Hypothalamus (tissue), 51 donors: Measurements from ENCODE around the gene SARDH.

ENCODE experiments used
- DNase-seq, 51 donors: peaks; one replicate each; lab custom pipeline; 2025; lab: John Stamatoyannopoulos, UW

The SARDH gene

DNA sequence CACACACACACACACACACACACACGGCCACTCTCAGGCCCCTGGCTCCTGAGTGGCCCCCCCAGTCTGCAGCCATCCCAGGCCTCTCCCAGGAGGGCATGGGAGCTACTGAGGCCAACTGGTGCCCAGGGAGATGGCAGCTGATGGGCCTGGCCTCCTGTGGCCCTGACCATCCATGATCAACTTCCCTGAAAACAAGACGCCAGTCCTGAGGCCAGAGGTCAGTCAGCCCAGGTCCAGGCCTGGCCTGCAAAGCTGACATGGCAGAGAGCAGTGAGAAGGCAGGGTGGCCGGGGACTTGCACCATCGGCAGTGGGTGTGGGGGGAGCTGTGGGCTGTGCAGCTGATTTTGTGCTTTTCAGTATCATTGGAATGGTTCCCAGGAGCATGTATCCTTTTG is 47.0 kb downstream of the SARDH start:
- DNase-seq = no peak

DNA sequence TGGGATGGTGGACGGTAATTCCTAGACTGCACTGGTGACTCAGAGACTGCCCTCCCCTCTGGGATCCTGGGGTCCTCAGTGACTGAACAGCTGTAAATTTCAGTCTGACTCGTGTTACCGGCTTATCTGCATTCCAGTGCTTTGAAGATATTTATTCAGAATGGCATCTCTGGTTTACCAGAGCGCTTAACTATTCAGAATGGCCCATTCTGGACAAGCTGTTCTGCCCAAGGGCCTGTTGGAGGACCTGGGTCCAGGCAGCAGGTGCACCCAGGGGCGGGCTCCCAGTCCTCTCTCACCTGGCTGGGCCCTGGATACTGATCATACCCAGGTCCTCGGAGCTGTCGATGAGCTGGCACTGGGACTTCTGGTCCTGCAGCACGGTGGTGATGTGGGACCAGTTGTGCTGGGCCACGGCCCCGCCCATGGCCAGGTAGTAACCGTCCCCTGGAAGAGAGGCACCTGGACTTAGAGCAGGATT is 48.0 kb downstream of the SARDH start:
- DNase-seq = no peak

DNA sequence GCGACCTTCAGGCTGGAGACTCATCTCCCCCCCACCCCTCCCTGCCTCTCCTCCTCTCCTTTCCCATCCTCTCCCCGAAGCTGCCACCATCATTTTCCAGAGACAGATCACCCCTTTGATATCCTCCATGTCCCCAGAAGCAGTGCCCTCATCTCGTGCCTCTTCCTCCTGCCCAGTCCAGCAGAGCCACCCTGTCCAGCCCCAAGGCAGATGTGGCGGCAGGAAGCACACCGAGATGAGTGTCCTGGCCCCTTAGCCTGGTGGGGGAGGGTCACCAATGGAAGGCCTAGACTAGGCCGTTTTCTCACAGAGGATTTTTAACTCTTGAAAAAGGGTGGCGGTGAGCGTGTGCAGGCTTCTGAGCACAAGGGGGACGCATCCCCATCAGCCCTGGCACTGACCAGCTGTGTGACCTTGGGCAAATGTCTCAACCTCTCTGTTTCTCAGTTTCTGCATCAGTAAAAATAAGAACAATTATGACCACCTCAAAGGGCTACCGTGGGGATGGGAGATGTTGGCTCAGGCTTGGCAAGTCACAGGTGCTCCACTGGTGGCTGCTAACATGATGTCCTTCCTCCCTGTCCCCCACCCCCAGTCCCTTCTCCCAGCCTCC is 48.9 kb downstream of the SARDH start:
- no peak for DNase-seq

DNA sequence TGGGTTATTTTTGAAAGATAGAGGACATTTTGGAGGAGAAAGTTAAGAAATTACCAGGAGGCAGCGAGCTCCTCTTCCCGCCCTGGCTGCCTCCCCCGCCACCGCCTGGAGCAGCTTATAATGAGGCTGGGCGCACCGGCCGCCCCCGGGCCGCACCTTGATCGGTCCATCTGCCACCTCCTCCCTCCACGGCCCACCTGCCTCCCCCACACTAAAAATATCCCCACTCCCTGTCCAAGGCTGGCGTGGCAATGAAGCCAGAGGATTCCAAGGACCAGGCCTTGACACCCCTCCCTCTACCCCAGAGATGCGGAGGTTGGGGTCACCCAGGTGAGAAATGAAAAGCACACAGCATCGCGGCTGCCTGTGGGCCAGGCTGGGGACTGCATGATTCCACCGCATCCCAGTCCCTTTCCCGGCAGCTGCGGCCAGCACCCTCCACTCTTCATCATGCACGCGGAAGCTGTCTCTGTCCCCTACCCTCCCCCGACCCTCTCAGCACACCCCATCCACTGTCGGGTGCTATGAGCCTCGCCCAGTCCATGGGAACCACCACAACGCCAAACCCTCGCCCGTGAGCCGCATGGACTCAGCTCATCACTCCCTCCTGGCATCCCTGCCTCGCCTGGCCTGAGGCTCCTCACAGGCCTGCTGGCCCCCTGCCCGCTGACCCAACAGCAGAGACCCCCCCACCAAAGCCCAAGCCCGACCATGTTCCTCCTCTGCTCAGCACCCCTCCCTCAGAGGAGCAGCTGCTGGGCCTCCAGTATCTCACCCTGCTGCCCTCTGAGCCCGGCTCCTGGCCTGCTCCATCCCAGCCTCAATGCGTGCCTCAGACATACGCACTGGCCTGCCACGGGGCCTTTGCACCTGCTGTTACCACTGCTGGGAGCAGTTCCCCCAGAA is 50.0 kb downstream of the SARDH start:
- DNase-seq = no peak

DNA sequence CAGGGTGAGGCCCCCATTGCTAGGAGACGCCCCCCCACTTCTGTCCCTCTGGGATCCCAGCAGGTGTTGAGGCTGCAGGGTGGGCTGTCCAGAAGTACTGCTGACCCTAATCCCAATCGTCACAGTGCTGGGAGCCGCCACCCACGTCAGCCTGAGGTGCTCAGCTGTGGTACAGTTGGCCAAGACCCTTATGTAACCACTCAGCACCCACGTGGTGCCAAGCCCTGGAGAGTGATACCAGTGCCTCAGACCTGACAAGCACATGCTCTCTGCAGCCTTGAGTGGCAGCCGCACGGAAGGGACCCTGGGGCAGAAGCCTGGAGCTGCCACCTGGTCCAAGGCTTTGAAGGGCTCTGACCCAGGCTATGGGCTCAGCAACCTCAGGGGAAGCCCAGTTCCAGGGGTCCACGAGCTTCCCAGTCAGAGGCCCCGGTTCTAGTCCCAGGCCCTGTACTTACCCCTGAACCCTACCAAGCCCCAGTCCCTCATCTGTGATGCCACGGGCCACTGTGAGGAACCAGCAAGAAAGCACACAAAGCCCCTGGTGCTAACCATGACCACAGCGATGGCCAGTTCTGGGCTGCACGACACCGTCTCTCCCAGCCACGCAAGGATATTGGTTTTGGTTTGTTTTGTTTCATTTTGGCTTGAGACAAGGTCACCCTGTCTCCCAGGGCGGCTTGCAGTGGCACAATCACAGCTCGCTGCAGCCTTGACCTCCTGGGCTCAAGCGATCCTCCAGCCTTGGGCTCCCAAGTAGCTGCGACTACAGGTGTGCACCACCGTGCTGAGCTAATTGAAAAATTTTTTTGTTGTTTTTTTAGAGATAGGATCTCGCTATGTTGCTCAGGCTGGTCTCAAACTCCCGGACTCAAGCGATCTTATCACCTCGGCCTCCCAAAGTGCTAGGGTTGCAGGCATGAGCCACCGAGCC is 51.2 kb downstream of the SARDH start:
- DNase-seq = peak in 16 of 51 donors; percentile 13 to 66 (median 30)

DNA sequence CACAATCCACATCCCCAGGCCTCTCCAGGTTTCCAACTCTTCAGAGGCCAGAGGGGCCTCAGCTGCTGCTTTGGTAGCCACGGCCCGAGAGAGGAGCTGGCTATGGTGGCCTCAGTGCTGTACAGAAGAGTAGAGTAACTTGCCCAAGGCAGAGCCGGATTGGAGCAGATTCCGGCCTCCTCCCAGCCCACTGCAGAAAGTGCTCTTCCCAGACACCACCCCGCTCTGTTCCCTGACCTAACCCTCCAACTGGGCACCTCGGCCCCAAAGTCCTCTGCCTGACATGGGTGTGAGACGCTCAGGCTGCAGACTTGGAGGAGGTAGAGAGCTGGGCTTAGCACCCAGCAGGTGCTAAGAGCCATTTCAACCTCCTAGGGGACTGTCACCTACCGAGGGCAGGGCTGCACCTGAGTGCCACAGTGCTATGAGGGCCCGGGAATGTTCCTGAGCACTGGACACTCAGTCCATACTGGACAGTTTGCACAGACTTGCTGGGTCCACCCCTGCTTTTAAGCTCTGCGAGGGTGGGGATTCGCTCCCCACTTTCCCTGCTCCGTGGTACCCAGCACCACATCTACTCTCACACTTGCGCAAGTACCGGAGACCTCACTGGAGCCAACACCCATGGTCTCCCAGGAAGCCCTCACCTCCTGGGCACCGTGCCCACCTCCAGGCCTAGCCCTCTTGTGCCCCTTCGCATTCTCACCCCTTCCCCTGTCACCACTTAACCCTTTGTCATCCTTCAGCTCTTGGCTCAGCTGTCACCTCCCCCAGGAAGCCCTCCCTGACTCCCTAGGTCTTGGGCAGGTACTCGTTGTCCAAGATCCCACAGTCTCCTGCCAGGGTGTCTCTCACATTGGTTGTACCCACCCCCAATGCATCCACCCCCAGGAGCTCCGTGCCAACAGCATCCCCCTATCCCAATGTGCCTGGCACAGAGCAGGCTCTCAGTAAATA is 52.2 kb downstream of the SARDH start:
- DNase-seq = no peak

DNA sequence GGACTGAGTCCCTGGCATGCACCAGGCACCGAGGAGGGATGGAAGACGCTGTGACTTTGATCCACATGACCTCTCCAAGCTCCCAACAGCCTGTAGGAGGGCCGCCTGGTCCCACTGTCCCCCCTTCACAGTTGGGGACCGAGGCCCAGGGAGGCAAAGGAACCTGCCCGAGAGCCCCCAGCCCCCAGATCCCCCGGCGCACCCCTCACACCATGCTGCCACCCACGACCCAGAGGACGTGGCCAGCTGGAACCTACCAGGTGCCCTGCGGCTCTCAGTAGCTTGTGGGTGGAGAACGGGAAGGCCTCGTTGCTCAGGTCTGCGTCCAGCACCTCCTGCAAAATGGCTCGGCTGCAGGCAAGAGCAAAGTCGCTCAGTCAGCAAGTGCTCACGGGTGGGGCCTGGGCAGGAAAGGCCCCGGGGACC is 53.2 kb downstream of the SARDH start:
- DNase-seq = no peak

DNA sequence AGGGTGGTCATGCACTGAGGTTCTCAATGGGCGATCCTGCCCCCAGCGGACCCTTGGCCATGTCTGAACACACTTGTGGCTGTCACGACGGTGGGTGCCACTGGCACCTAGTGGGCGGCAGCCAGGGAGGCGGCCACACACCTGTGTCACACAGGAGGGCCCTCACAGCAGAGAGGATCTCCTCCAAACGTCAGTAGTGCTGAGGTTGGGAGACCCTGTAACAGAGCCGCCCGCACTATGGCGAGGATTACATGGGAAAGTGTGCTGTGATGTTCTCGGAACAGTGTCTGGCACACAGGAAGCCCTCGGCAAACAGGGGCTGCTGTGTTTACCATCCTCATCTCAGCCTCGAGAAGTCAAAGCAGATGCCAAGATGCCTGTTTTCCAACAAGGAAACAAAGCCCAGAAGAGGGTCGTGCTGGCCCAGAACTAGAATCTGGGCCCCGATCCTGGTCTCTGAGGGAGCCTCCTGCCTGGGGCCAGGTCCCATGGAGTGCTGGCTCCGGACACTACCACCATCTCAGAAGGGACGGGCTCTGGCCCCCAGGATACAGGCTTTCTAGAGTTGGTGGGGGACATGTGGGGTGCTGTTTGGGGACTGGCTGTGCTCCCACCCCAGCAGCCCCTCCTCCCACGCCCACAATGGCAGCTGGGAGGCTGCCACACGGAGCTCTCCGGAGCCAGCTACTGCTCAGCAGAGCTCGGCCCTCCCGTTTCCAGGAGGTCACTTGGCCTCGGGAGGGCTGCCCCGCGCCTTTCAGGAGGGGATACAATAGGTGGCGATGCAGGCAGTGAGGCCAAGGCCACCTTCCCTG is 53.8 kb downstream of the SARDH start:
- DNase-seq = peak in 38 of 51 donors; percentile 26 to 96 (median 66)

DNA sequence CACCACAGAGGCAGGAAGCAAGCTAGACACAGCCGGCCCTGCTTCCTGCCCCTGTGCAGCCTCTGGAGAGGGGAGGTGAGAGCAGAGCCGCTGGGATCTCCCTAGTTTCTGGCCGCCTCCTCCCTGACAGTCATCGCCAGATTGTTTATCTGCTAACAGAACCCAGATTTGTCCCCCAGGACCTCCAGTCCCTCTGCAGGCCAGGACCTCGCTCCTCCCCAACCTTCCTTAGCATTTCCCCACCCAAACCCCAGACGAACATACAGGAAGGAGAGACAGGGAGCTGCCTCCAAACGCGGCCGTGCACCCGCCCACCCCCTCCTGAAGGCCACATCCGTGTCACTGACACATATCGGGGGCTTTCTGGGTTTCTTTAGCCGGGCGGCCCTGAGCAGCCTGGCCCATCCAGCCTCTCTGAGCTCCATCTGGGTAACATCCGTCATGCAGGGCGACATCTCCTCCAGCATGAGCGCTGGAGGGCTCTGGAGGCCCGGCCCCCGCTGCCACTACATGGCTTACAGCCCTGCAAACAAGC is 54.5 kb downstream of the SARDH start:
- DNase-seq = no peak

DNA sequence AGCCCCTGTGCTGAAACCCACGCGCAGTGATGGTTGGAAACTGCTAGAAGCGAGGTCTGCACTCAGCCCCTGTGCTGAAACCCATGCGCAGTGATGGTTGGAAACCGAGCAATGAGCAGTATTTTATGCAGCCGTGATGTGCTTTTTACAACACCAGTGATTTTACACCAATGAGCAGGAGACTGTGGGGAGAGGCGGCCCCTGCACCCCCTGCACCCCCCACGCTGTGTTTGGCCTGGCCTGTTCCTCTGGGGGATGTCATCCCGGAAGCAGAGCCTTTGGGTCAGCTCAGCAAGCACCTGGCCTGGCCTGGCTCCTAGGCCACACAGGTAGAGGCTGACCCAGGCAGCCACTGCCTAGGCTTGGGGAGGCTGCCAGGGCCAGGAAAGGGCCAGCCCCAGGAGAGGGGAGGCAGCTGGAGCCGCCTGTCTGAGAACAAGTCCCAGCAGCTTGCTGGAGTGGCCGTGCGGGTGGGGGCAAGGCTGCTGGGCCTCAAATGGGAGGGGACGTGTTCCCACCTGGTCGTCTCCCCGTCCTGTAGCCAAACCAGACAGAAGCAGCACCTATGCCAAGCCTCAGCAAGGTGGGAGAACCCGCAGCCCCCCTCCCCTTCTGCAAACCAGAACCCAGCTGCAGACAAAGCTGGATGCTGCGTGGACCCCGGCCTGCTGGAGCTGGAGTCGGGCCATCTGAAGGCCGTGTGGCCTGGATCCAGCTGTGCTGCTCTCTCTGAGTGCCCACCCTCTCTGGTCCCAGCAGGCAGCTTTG is 55.1 kb downstream of the SARDH start:
- DNase-seq = no peak

DNA sequence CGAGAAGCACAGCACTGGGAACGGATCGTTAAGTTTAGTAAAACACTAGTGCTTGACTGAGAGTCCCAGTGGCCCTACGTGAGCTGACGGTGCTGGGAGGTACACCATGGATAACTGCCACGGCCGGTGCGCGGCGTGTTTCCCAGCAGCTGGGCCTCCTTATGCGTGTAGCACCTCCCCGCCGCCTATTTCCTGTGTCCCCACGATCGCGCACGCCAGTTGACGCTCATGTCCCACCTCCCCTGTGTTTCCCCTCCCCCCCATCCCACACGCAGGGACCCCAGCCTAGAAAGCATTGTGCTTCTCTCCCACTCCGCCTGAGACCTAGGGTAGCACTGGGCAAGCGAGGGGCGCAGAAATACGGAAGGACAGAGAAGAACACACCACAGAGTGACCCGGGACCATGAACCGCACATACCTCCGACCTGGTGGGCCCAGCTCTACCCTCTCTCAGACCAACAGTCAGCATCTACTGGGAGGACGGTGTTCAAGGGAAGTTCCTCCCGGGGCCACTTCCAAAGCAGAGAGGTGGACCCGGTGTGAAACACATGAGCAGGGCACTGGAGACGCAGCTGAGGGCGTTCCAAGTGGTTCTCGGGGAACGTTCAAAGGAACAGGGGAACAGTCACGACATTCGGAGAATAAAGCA is 56.4 kb downstream of the SARDH start:
- DNase-seq = no peak

DNA sequence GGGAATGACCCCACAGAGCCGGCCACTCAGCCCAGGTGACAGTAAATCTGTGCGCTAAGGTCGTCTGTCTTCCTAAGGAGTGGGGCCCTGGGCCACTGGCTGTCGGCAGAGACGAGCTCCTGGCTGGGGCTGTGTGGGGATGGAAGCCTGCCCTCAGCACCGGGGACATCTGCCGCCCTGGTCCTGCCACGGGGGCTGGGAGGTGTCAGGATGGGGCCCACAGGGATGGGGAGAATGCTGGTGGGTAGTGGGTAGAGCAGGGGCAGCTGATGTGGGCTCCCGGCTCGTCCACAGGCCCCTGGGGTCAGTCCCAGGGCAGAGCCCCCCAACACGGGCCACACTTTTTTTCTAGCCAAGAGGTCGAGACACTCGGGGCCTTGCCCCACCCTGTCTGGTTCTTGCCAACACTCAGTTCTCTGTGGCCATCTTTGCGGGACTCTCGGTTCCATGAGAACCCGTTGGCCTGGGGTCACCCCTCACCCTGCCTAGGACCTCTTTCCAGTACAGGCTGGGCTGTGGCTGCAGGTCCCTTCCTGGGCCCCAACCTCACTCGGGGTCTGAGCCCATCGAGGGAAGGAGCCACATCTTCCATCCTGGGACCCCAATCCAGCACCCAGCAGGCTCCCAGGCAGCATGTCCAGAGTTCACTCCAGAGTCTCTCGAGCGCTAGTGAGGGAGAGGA is 57.0 kb downstream of the SARDH start:
- DNase-seq = no peak

DNA sequence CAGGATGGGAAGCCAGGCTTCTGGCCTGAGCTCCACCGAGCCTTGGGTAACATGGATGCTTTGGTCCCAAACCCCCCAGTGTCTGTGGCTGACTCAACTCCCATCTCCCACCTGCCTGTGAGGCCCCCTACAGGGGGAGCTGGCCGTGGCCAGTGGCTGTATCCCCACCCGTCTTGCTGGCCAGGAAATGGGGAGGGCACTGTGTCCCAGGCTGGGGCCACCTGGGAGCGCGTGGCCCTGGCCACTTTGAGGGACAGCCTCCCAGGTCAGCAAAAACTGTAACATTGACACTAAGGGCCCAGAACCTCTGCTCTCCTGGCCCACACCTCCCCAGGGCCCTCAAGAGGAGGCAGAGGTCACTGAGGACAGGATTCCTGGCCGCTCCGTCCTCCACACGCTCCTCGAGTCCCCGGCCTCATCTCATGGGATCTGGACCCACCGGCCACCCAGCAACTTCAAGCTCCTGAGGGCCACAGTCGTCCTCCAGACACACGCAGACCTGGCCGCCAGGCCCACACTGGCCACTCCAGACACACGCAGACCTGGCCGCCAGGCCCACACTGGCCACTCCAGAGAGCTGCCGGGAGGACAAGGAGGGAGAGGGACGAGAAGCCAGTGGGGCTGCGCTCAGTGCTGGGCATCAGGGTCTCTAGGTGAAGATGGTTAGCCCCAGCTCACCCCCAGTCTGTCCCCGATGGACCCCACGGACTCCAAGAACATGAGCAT is 57.7 kb downstream of the SARDH start:
- no peak for DNase-seq

DNA sequence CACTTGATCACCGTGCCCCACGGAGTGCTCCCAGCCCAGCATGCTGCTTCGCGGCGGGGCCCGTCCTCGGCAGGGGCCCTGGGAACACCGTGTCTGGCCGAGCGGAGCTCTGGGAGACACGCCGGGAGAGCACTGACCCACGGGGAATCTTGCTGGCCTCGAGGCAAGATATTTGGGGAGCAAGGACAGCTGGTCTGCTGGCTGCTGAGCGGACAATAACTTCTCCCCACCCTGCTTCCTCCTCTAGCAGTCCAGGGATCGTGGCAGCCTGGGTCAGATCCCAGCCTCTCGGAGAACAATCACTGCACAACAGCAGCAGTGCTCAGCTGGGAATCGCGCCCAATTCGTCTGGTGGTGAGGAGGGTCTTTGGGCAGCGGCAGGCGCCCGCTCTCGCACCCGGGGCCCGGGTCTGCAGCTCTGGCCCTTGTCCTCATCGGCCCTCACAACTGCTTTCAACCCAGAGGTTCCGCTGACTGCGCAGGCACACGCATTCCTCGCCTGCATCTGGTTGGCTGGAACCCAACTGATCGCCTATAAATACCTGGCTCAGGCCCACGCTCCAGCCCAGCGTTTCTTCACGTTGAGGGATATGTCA is 58.6 kb downstream of the SARDH start:
- DNase-seq = peak in 2 of 51 donors; percentile 34 to 36

DNA sequence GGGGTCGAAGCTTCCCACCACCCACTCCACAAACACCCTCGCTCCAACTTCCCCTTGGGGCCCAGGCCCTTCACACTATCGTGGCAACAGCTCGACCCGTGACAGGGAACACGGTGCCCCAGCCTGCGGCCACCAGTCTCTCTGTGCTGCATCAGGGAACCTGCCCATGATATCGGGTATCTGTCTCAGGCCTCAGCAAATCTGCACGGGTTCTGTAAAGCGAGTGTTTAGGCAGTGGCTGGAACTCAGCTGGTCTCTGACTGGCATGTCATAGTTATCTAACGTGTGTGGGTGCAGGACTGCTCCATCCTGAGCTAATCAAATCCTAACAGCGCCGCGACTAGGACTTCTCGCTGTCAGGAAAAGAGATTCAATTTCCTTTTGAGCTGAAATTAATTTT is 59.1 kb downstream of the SARDH start:
- DNase-seq = peak in 1 of 51 donors; percentile 9
